ENCODE results near the gene NPEPL1. TPM values are rescaled to one million over a fixed set of nuclear protein-coding genes. Genes with fewer than 3 reads are reported as not detected.

The NPEPL1 gene
- total and polyA plus RNA-seq, 10 of the 15 experiments (the other 5 are each of a cell fraction or from before 2014, with no cell fraction given), result 0.08 to 21.3 (median 10.2) TPM

DNA sequence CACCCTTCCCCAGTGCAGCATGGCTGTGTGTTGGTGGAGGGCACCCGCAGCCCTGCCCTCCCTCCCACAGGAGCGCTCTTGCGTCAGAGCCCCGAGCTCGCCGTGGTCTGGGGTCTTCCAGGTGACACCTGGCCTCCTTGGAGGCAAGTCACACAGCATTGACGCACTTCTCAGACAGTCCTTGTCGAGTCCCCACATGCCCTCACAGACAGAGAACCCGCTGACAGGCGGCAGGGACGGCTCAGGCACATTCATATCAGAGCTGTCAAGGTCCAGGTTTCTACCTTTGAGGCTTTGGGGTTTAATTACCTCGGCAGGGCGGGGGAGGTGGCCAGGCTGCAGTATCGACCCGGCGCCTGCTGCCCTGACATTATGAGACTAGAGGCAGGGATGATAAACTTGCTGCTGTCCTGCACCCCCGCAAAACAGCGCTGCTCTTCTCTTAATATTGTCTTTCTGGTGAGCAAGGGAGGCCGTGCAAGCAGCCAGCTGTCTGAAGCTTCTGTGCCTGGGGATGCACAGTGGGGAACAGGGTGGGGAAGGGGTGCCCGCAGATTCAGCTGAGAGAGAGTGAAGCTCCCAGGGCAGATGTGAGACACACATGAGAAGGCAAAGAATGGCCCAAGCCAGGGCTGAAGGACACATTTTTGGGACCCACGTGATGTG, 4.7 kb downstream of the NPEPL1 start:
- DNase-seq (ENCODE audit: low read depth, low spot score) (no peak), FAIRE-seq (no peak), ATAC-seq (no peak)
- BruUV-seq (replicated peaks), result no TSS peak
- TF ChIP-seq JUNB (IDR thresholded peaks at IDR 0.05), result no peak
- intact Hi-C loops (cut with micrococcal nuclease; ENCODE audit: unreplicated experiment) (loop anchor here (10.0 kb wide), 1 partner anchor 463 kb away; no protein-coding TSS in a partner anchor), in situ Hi-C loops (cut with MboI) (loop anchor here (25.0 kb wide), 1 partner anchor 460 kb away; the partner anchor contains the start of gene ANKRD60)
- no peak overlapping the region for H3K27ac ChIP-seq (ENCODE audit: control insufficient read depth, insufficient read depth)
- no peaks in the 10 kb centered on the region for H3K9me3 ChIP-seq (replicated peaks; ENCODE audit: control insufficient read depth, insufficient read depth, low read length)
- no peaks in the 10 kb centered on the region; the same call in 1 of the 2 replicates for H3K79me2 ChIP-seq (ENCODE audit: control insufficient read depth, insufficient read depth, low read length)
- H3K9ac ChIP-seq (ENCODE audit: control insufficient read depth, insufficient read depth, low read length), result no peak overlapping the region
- no peak overlapping the region for H2AFZ ChIP-seq (ENCODE audit: control insufficient read depth, low read depth, low read length)
- H3K4me2 ChIP-seq (ENCODE audit: control insufficient read depth, insufficient read depth), result no peak overlapping the region
- ChIA-PET SMC1A (ENCODE audit: uncharacterized antibody, unreplicated experiment) (no interaction called here), RAD21 (ENCODE audit: unreplicated experiment) (no interaction called here), POLR2A (no interaction called here), CTCF (interaction anchor here (0.5 to 0.6 kb wide), 2 partner anchors 173 to 248 kb away, joined by 3 read pairs; no protein-coding TSS in a partner anchor)
- H3K27me3 ChIP-seq (replicated peaks in 1 of 2; ENCODE audit: control insufficient read depth in 2 of 2, insufficient read depth in 2 of 2, low read length in 1 of 2), result no peaks in the 10 kb centered on the region
- H3K4me1 ChIP-seq (ENCODE audit: control insufficient read depth, insufficient read depth, low read length), result peaks cover 5% of the 10 kb centered on the region
- H3K36me3 ChIP-seq (ENCODE audit: control insufficient read depth in 2 of 2, insufficient read depth in 2 of 2, low read length in 1 of 2), result peaks cover 0 to 1% of the 10 kb centered on the region in 2 experiments; a peak in 2 of 4 replicates
- H3K4me3 ChIP-seq, result no peak overlapping the region
- 96% methylated on average over 21 of the region's 21 CpGs for WGBS (ENCODE audit: insufficient coverage, insufficient replicate concordance, low lambda C conversion rate, missing lambda C conversion rate)
- H4K20me1 ChIP-seq (ENCODE audit: control insufficient read depth, insufficient read depth), result no peaks in the 10 kb centered on the region

GRCh38 chr20:58697867-58698703, 5.5 kb downstream of the NPEPL1 start:
- intact Hi-C loops (cut with micrococcal nuclease; ENCODE audit: unreplicated experiment), result loop anchor here (10.0 kb wide), 1 partner anchor 463 kb away; no protein-coding TSS in a partner anchor
- no peak for FAIRE-seq
- in situ Hi-C loops (cut with MboI), result loop anchor here (25.0 kb wide), 1 partner anchor 461 kb away; the partner anchor contains the start of gene ANKRD60
- POLR2A ChIA-PET, result no interaction called here
- peaks cover 0 to 1% of the 10 kb centered on the region in 2 experiments; a peak in 2 of 4 replicates for H3K36me3 ChIP-seq (ENCODE audit: control insufficient read depth in 2 of 2, insufficient read depth in 2 of 2, low read length in 1 of 2)
- ATAC-seq, result no peak
- no TSS peak for BruUV-seq (replicated peaks)
- CTCF ChIA-PET, result interaction anchor here (0.5 to 0.7 kb wide), 3 partner anchors 45 to 249 kb away, joined by 3 read pairs; no protein-coding TSS in a partner anchor
- DNase-seq (ENCODE audit: low read depth, low spot score), result no peak
- H4K20me1 ChIP-seq (ENCODE audit: control insufficient read depth, insufficient read depth), result no peaks in the 10 kb centered on the region
- no peaks in the 10 kb centered on the region; the same call in 1 of the 2 replicates for H3K79me2 ChIP-seq (ENCODE audit: control insufficient read depth, insufficient read depth, low read length)
- no peak overlapping the region for H3K27ac ChIP-seq (ENCODE audit: control insufficient read depth, insufficient read depth)
- H3K4me1 ChIP-seq (ENCODE audit: control insufficient read depth, insufficient read depth, low read length), result peaks cover 5% of the 10 kb centered on the region
- H3K4me2 ChIP-seq (ENCODE audit: control insufficient read depth, insufficient read depth), result no peak overlapping the region
- H3K4me3 ChIP-seq, result no peak overlapping the region
- SMC1A ChIA-PET (ENCODE audit: uncharacterized antibody, unreplicated experiment), result no interaction called here
- no peak overlapping the region for H2AFZ ChIP-seq (ENCODE audit: control insufficient read depth, low read depth, low read length)
- H3K9ac ChIP-seq (ENCODE audit: control insufficient read depth, insufficient read depth, low read length), result no peak overlapping the region
- WGBS (ENCODE audit: insufficient coverage, insufficient replicate concordance, low lambda C conversion rate, missing lambda C conversion rate), result 95% methylated on average over 15 of the region's 15 CpGs
- RAD21 ChIA-PET (ENCODE audit: unreplicated experiment), result no interaction called here
- H3K27me3 ChIP-seq (replicated peaks in 1 of 2; ENCODE audit: control insufficient read depth in 2 of 2, insufficient read depth in 2 of 2, low read length in 1 of 2), result no peaks in the 10 kb centered on the region
- H3K9me3 ChIP-seq (replicated peaks; ENCODE audit: control insufficient read depth, insufficient read depth, low read length), result no peaks in the 10 kb centered on the region
- TF ChIP-seq, protein P1, sequence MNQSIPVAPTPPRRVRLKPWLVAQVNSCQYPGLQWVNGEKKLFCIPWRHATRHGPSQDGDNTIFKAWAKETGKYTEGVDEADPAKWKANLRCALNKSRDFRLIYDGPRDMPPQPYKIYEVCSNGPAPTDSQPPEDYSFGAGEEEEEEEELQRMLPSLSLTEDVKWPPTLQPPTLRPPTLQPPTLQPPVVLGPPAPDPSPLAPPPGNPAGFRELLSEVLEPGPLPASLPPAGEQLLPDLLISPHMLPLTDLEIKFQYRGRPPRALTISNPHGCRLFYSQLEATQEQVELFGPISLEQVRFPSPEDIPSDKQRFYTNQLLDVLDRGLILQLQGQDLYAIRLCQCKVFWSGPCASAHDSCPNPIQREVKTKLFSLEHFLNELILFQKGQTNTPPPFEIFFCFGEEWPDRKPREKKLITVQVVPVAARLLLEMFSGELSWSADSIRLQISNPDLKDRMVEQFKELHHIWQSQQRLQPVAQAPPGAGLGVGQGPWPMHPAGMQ (IDR thresholded peaks at IDR 0.05; ENCODE audit: borderline replicate concordance), result no peak
- TF ChIP-seq NR2C2 (IDR thresholded peaks at IDR 0.05; ENCODE audit: borderline replicate concordance, control insufficient read depth, insufficient read length, low read depth), result no peak
- TF ChIP-seq STAT3 (IDR thresholded peaks at IDR 0.05; ENCODE audit: low read depth, low read length), result no peak
- no peak for TF ChIP-seq ATF7 (IDR thresholded peaks at IDR 0.05; ENCODE audit: low read depth)
- TF ChIP-seq GABPA (IDR thresholded peaks at IDR 0.05; ENCODE audit: low read depth), result no peak
- TF ChIP-seq RCOR1 (conservative IDR thresholded peaks at IDR 0.05; ENCODE audit: low read depth, low read length), result no peak
- TF ChIP-seq, protein P2, sequence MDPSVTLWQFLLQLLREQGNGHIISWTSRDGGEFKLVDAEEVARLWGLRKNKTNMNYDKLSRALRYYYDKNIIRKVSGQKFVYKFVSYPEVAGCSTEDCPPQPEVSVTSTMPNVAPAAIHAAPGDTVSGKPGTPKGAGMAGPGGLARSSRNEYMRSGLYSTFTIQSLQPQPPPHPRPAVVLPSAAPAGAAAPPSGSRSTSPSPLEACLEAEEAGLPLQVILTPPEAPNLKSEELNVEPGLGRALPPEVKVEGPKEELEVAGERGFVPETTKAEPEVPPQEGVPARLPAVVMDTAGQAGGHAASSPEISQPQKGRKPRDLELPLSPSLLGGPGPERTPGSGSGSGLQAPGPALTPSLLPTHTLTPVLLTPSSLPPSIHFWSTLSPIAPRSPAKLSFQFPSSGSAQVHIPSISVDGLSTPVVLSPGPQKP (IDR thresholded peaks at IDR 0.05; ENCODE audit: low read depth, low read length), result no peak
- TF ChIP-seq IKZF2 (IDR thresholded peaks at IDR 0.05), result no peak

Data from GM12878 (cell line).